HepG2 (cell line): ENCODE data around the gene MAPRE3. TPM values are rescaled to one million over a fixed set of nuclear protein-coding genes. Genes with fewer than 3 reads are reported as not detected.

Experiments used
- GTF3A ChIP-seq: sonication (generic); formaldehyde crosslinking; conservative IDR thresholded peaks from 2 replicates; pipeline ENCODE4 v1.4.0; 2020; ENCODE audit warnings: mild to moderate bottlenecking, missing genetic modification reagents
- HDAC1 ChIP-seq: sonication (generic); formaldehyde crosslinking; IDR thresholded peaks from 2 replicates; pipeline ENCODE4 v1.5.1; 2020; ENCODE audit warnings: mild to moderate bottlenecking, missing genetic modification reagents
- KAT8 ChIP-seq: IDR thresholded peaks from 2 replicates; pipeline ENCODE4 v1.6.1; 2016; ENCODE audit warnings: missing genetic modification reagents, missing compliant biosample characterization
- NFKB2 ChIP-seq: sonication (generic); formaldehyde crosslinking; IDR thresholded peaks from 2 replicates; pipeline ENCODE4 v1.4.0; 2020; ENCODE audit warnings: missing genetic modification reagents, borderline replicate concordance
- RAD51 ChIP-seq: fragments of 450-650 bp; IDR thresholded peaks from 2 replicates; pipeline ENCODE4 v1.6.1; 2016; ENCODE audit warnings: borderline replicate concordance
- RCOR2 ChIP-seq: IDR thresholded peaks from 2 replicates; pipeline ENCODE4 v1.6.1; 2016; ENCODE audit warnings: missing biosample characterization, missing genetic modification reagents
- RFXAP ChIP-seq: sonication (generic); formaldehyde crosslinking; IDR thresholded peaks from 2 replicates; pipeline ENCODE4 v1.4.0; 2020; ENCODE audit warnings: missing genetic modification reagents, borderline replicate concordance
- SNAI1 ChIP-seq: sonication (generic); formaldehyde crosslinking; IDR thresholded peaks from 2 replicates; pipeline ENCODE4 v1.5.0; 2020; ENCODE audit warnings: mild to moderate bottlenecking, missing genetic modification reagents, borderline replicate concordance
- SRSF4 ChIP-seq: fragments of 200-400 bp; formaldehyde crosslinking; IDR thresholded peaks from one replicate; pipeline ENCODE4 v1.6.1; 2018; ENCODE audit warnings: mild to moderate bottlenecking, low read depth, low read length, moderate library complexity; ENCODE audit not compliant: poor library complexity, severe bottlenecking
- SRSF9 ChIP-seq: fragments of 200-400 bp; formaldehyde crosslinking; IDR thresholded peaks from 2 replicates; pipeline ENCODE4 v1.6.1; 2018; ENCODE audit warnings: borderline replicate concordance, mild to moderate bottlenecking, low read depth, low read length; ENCODE audit not compliant: insufficient read depth, poor library complexity, severe bottlenecking
- TEAD2 ChIP-seq: sonication (generic); formaldehyde crosslinking; IDR thresholded peaks from 2 replicates; pipeline ENCODE4 v1.9.0; 2021; ENCODE audit warnings: missing genetic modification reagents
- ZNF12 ChIP-seq: sonication (generic); formaldehyde crosslinking; IDR thresholded peaks from 2 replicates; pipeline ENCODE4 v1.5.0; 2020; ENCODE audit warnings: missing genetic modification reagents
- ZNF20 ChIP-seq: sonication (generic); formaldehyde crosslinking; IDR thresholded peaks from 2 replicates; pipeline ENCODE4 v1.4.0; 2020; ENCODE audit warnings: mild to moderate bottlenecking, moderate library complexity, missing genetic modification reagents
- ZNF337 ChIP-seq: sonication (generic); formaldehyde crosslinking; IDR thresholded peaks from 2 replicates; pipeline ENCODE4 v1.5.1; 2020; ENCODE audit warnings: missing genetic modification reagents, low read depth, mild to moderate bottlenecking, borderline replicate concordance
- ZNF430 ChIP-seq: sonication (generic); formaldehyde crosslinking; IDR thresholded peaks from 2 replicates; pipeline ENCODE4 v1.9.0; 2021; ENCODE audit warnings: mild to moderate bottlenecking, missing genetic modification reagents
- ZNF530 ChIP-seq: sonication (generic); formaldehyde crosslinking; IDR thresholded peaks from 2 replicates; pipeline ENCODE4 v1.5.0; 2020; ENCODE audit warnings: low read depth, mild to moderate bottlenecking, missing genetic modification reagents
- polyA plus RNA-seq, 8 experiments: library from polyadenylated mRNA; depleted of rRNA in 3 of 8; stranded (reverse) in 7 of 8; unstranded in 1 of 8; fragments of >200 nt; fragmentation: Illumina TruSeq in 4 of 8; extraction: Trizol in 4 of 8; gene quantifications; 2 replicates each; pipeline versions ENCODE4 v1.2.1 to v1.2.3, GENCODE V29; 2011 to 2016; ENCODE audit warnings: low read depth in 4 of 8, missing spikeins in 1 of 8, mixed read lengths in 1 of 8; ENCODE audit not compliant: insufficient read depth in 1 of 8
- total RNA-seq, 5 experiments: library from RNA; depleted of rRNA; stranded (reverse); fragments of >200 nt; fragmentation: Illumina TruSeq; extraction: Trizol; gene quantifications; 2 replicates each; pipeline ENCODE4 v1.2.3, GENCODE V29; 2016; ENCODE audit warnings: low read depth in 1 of 5
- TF ChIP-seq, protein P1 (sequence below): sonication (generic); formaldehyde crosslinking; IDR thresholded peaks from 2 replicates; pipeline ENCODE4 v1.5.1; 2020; ENCODE audit warnings: mild to moderate bottlenecking, missing genetic modification reagents, moderate library complexity
- TF ChIP-seq, protein P2 (sequence below): sonication (generic); formaldehyde crosslinking; IDR thresholded peaks from 2 replicates; pipeline ENCODE4 v1.8.0; 2022; ENCODE audit warnings: missing genetic modification reagents, mild to moderate bottlenecking, inconsistent platforms, borderline replicate concordance
- TF ChIP-seq, protein P3 (sequence below): sonication (generic); formaldehyde crosslinking; IDR thresholded peaks from 2 replicates; pipeline ENCODE4 v1.4.0; 2020; ENCODE audit warnings: missing genetic modification reagents
- TF ChIP-seq, protein P4 (sequence below): sonication (generic); formaldehyde crosslinking; IDR thresholded peaks from 2 replicates; pipeline ENCODE4 v1.4.0; 2020; ENCODE audit warnings: missing genetic modification reagents
- TF ChIP-seq, protein P5 (sequence below): sonication (generic); formaldehyde crosslinking; IDR thresholded peaks from 2 replicates; pipeline ENCODE4 v1.4.0; 2020; ENCODE audit warnings: missing genetic modification reagents

The MAPRE3 gene
- total and polyA plus RNA-seq, 2 of the 13 experiments (the other 11 are each of a cell fraction or from before 2014, with no cell fraction given) = 0.31 to 0.91 TPM

DNA sequence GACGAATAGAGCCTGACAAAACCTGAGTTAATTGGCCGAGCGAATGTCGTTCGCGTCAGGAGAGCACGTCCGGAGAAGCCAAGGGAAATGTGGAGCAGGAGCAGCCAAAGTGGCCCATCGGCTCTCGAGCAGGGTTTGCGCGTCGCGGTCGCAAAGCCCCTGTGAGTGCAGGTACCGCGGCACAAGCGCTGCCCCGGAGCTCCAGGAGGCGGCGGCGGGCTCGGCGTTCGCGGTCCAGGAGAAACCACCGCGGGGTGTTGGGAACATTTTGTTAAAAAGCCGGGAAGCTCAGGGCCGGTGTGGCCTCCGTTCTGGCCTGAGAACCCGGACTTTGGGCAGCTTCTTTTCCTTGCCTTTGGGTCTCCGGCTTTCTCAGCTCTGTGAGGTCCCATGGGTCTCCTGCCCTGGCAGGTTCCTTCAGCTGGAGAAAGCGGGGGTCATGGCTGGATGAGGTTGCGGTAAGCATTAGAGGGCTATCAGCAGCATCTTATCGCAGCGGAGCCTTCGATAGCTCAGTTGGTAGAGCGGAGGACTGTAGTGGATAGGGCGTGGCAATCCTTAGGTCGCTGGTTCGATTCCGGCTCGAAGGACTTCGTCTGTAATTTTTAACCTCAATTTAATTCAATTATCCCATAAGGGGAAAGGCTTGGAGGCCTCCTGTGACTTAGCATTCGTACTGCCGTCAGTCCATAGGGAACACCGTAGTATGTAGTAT lies 80.0 kb downstream of the MAPRE3 start (continued):
- TF ChIP-seq GTF3A (CRISPR knock-in tag) (0 out of 2 replicates have a peak, but pooled peaks have one; percentile 11), RAD51 (no peak), SRSF4 (no peak), RCOR2 (peak; percentile 17; the same call in 1 of the 2 replicates), TEAD2 (CRISPR knock-in tag) (no peak), ZNF430 (peak; percentile 71; the same call in 1 of the 2 replicates), HDAC1 (peak; percentile 49), SNAI1 (CRISPR knock-in tag) (peak; percentile 93), ZNF530 (CRISPR knock-in tag) (no peak), KAT8 (CRISPR knock-in tag) (peak; percentile 17; the same call in 1 of the 2 replicates), RFXAP (CRISPR knock-in tag) (no peak), SRSF9 (no peak), ZNF12 (CRISPR knock-in tag) (peak; percentile 61), ZNF337 (CRISPR knock-in tag) (no peak), ZNF20 (CRISPR knock-in tag) (peak; percentile 33), NFKB2 (CRISPR knock-in tag) (peak; percentile 81)
- TF ChIP-seq, protein P1, sequence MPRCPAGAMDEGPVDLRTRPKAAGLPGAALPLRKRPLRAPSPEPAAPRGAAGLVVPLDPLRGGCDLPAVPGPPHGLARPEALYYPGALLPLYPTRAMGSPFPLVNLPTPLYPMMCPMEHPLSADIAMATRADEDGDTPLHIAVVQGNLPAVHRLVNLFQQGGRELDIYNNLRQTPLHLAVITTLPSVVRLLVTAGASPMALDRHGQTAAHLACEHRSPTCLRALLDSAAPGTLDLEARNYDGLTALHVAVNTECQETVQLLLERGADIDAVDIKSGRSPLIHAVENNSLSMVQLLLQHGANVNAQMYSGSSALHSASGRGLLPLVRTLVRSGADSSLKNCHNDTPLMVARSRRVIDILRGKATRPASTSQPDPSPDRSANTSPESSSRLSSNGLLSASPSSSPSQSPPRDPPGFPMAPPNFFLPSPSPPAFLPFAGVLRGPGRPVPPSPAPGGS (CRISPR knock-in tag) = peak; percentile 98
- TF ChIP-seq, protein P2, sequence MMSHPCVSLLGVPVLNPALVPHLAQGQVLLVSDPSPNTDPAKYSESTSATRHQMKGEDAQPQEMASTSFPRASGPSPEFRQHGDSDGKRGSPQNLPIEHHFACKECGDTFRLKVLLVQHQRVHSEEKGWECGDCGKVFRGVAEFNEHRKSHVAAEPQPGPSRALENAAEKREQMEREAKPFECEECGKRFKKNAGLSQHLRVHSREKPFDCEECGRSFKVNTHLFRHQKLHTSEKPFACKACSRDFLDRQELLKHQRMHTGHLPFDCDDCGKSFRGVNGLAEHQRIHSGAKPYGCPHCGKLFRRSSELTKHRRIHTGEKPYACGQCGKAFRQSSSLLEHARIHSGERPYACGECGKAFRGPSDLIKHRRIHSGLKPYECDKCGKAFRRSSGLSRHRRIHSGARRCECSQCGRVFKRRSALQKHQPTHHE (CRISPR knock-in tag) = peak; percentile 20; the same call in 1 of the 2 replicates
- TF ChIP-seq, protein P3, sequence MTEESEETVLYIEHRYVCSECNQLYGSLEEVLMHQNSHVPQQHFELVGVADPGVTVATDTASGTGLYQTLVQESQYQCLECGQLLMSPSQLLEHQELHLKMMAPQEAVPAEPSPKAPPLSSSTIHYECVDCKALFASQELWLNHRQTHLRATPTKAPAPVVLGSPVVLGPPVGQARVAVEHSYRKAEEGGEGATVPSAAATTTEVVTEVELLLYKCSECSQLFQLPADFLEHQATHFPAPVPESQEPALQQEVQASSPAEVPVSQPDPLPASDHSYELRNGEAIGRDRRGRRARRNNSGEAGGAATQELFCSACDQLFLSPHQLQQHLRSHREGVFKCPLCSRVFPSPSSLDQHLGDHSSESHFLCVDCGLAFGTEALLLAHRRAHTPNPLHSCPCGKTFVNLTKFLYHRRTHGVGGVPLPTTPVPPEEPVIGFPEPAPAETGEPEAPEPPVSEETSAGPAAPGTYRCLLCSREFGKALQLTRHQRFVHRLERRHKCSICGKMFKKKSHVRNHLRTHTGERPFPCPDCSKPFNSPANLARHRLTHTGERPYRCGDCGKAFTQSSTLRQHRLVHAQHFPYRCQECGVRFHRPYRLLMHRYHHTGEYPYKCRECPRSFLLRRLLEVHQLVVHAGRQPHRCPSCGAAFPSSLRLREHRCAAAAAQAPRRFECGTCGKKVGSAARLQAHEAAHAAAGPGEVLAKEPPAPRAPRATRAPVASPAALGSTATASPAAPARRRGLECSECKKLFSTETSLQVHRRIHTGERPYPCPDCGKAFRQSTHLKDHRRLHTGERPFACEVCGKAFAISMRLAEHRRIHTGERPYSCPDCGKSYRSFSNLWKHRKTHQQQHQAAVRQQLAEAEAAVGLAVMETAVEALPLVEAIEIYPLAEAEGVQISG = peak; percentile 40
- TF ChIP-seq, protein P4, sequence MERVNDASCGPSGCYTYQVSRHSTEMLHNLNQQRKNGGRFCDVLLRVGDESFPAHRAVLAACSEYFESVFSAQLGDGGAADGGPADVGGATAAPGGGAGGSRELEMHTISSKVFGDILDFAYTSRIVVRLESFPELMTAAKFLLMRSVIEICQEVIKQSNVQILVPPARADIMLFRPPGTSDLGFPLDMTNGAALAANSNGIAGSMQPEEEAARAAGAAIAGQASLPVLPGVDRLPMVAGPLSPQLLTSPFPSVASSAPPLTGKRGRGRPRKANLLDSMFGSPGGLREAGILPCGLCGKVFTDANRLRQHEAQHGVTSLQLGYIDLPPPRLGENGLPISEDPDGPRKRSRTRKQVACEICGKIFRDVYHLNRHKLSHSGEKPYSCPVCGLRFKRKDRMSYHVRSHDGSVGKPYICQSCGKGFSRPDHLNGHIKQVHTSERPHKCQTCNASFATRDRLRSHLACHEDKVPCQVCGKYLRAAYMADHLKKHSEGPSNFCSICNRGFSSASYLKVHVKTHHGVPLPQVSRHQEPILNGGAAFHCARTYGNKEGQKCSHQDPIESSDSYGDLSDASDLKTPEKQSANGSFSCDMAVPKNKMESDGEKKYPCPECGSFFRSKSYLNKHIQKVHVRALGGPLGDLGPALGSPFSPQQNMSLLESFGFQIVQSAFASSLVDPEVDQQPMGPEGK (CRISPR knock-in tag) = peak; percentile 65
- TF ChIP-seq, protein P5, sequence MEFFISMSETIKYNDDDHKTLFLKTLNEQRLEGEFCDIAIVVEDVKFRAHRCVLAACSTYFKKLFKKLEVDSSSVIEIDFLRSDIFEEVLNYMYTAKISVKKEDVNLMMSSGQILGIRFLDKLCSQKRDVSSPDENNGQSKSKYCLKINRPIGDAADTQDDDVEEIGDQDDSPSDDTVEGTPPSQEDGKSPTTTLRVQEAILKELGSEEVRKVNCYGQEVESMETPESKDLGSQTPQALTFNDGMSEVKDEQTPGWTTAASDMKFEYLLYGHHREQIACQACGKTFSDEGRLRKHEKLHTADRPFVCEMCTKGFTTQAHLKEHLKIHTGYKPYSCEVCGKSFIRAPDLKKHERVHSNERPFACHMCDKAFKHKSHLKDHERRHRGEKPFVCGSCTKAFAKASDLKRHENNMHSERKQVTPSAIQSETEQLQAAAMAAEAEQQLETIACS (CRISPR knock-in tag) = no peak; the same call in 1 of the 2 replicates
